H9 (cell line): ENCODE results near the gene ETFA. TPM values are rescaled to one million over a fixed set of nuclear protein-coding genes. Genes with fewer than 3 reads are reported as not detected.

Experiments
- DNase-seq: peaks from one replicate; pipeline ENCODE4 v3.0.0-alpha.2; 2017
- H2AFZ ChIP-seq: one replicate; pipeline ENCODE4 v1.6.1; 2013; ENCODE audit warnings: mild to moderate bottlenecking, low read length, control low read depth, moderate library complexity
- H2AK5ac ChIP-seq: 2 replicates; pipeline ENCODE4 v1.6.1; 2013; ENCODE audit warnings: low read length, control low read depth, mixed read lengths; ENCODE audit not compliant: insufficient read length
- H2BK120ac ChIP-seq: one replicate; pipeline ENCODE4 v1.6.1; 2013; ENCODE audit warnings: low read depth, mild to moderate bottlenecking, low read length, control low read depth, inconsistent platforms; ENCODE audit not compliant: poor library complexity, severe bottlenecking
- H2BK12ac ChIP-seq: 2 replicates; pipeline ENCODE4 v1.6.1; 2013; ENCODE audit warnings: low read length, control low read depth, mixed read lengths, low read depth; ENCODE audit not compliant: insufficient read length
- H2BK15ac ChIP-seq: 2 replicates; pipeline ENCODE4 v1.6.1; 2013; ENCODE audit warnings: low read depth, low read length, control low read depth
- H2BK20ac ChIP-seq: one replicate; pipeline ENCODE4 v1.6.1; 2013; ENCODE audit warnings: low read depth, mild to moderate bottlenecking, low read length, control low read depth, inconsistent platforms; ENCODE audit not compliant: poor library complexity, severe bottlenecking
- H2BK5ac ChIP-seq: 2 replicates; pipeline ENCODE4 v1.6.1; 2013; ENCODE audit warnings: low read length, control low read depth, mixed read lengths; ENCODE audit not compliant: insufficient read length
- H3K14ac ChIP-seq: 2 replicates; pipeline ENCODE4 v1.6.1; 2013; ENCODE audit warnings: low read length, control low read depth; ENCODE audit not compliant: insufficient read depth
- H3K18ac ChIP-seq: 2 replicates; pipeline ENCODE4 v1.6.1; 2013; ENCODE audit warnings: low read depth, mild to moderate bottlenecking, mixed read lengths, low read length, control low read depth; ENCODE audit not compliant: insufficient read length
- H3K23ac ChIP-seq: 2 replicates; pipeline ENCODE4 v1.6.1; 2013; ENCODE audit warnings: low read length, control low read depth, mixed read lengths, low read depth; ENCODE audit not compliant: insufficient read length
- H3K23me2 ChIP-seq: 2 replicates; pipeline ENCODE4 v1.6.1; 2013; ENCODE audit warnings: low read depth, mild to moderate bottlenecking, mixed read lengths, low read length, control low read depth; ENCODE audit not compliant: insufficient read length, poor library complexity, severe bottlenecking
- H3K27ac ChIP-seq: 2 replicates; pipeline ENCODE4 v1.5.1; 2013; ENCODE audit warnings: low read length, control low read depth, mixed read lengths, low read depth; ENCODE audit not compliant: insufficient read length
- H3K27me3 ChIP-seq: 2 replicates; pipeline ENCODE4 v1.6.1; 2013; ENCODE audit warnings: low read length, control low read depth, inconsistent platforms; ENCODE audit not compliant: insufficient read depth
- H3K4ac ChIP-seq: 2 replicates; pipeline ENCODE4 v1.6.1; 2013; ENCODE audit warnings: low read depth, mild to moderate bottlenecking, control low read depth, inconsistent platforms, low read length, moderate library complexity
- H3K4me1 ChIP-seq: 2 replicates; pipeline ENCODE4 v1.6.1; 2013; ENCODE audit warnings: low read length, control low read depth, inconsistent platforms; ENCODE audit not compliant: insufficient read depth
- H3K4me2 ChIP-seq: 2 replicates; pipeline ENCODE4 v1.6.1; 2013; ENCODE audit warnings: low read length, control low read depth, mixed read lengths; ENCODE audit not compliant: insufficient read length, insufficient read depth
- H3K56ac ChIP-seq: 2 replicates; pipeline ENCODE4 v1.6.1; 2013; ENCODE audit warnings: low read depth, mild to moderate bottlenecking, mixed read lengths, low read length, control low read depth; ENCODE audit not compliant: insufficient read length
- H3K79me1 ChIP-seq: 2 replicates; pipeline ENCODE4 v1.6.1; 2013; ENCODE audit warnings: low read depth, mild to moderate bottlenecking, moderate library complexity, low read length, control low read depth, inconsistent platforms; ENCODE audit not compliant: insufficient read depth, poor library complexity, severe bottlenecking
- H3K79me2 ChIP-seq: 2 replicates; pipeline ENCODE4 v1.6.1; 2013; ENCODE audit warnings: low read length, control low read depth, inconsistent platforms; ENCODE audit not compliant: insufficient read depth
- H3K9ac ChIP-seq: 2 replicates; pipeline ENCODE4 v1.6.1; 2013; ENCODE audit warnings: low read length, control low read depth, mixed read lengths; ENCODE audit not compliant: insufficient read length; ENCODE audit errors: extremely low read depth
- H3K9me3 ChIP-seq: one replicate; pipeline ENCODE4 v1.6.1; 2013; ENCODE audit warnings: low read depth, low read length, inconsistent platforms; ENCODE audit not compliant: control insufficient read depth
- H3T11ph ChIP-seq: one replicate; pipeline ENCODE4 v1.6.1; 2013; ENCODE audit warnings: mild to moderate bottlenecking, low read length, control low read depth, inconsistent platforms
- H4K20me1 ChIP-seq: one replicate; pipeline ENCODE4 v1.6.1; 2013; ENCODE audit not compliant: control insufficient read depth, insufficient read length, insufficient read depth
- H4K5ac ChIP-seq: 2 replicates; pipeline ENCODE4 v1.6.1; 2013; ENCODE audit warnings: low read depth, mild to moderate bottlenecking, mixed read lengths, low read length, control low read depth; ENCODE audit not compliant: insufficient read length
- H4K8ac ChIP-seq: replicated peaks from 2 replicates; pipeline ENCODE4 v1.6.1; 2013; ENCODE audit warnings: low read length, control low read depth, mixed read lengths, low read depth; ENCODE audit not compliant: insufficient read length
- H4K91ac ChIP-seq: 2 replicates; pipeline ENCODE4 v1.6.1; 2013; ENCODE audit warnings: low read depth, mild to moderate bottlenecking, moderate library complexity, mixed read lengths, low read length, control low read depth; ENCODE audit not compliant: insufficient read length
- H3K27ac Mint-ChIP-seq, 3 experiments: 2 replicates in 2 of 3; 3 replicates in 1 of 3; pipeline ENCODE4 v1.8.0; 2020 to 2021; ENCODE audit warnings: mixed read lengths in 3 of 3, mild to moderate bottlenecking in 1 of 3, moderate library complexity in 1 of 3
- H3K27me3 Mint-ChIP-seq: 2 replicates; pipeline ENCODE4 v1.8.0; 2021; ENCODE audit warnings: low read depth, mild to moderate bottlenecking, moderate library complexity, mixed read lengths
- H3K36me3 Mint-ChIP-seq, 3 experiments: 2 replicates in 2 of 3; 3 replicates in 1 of 3; pipeline ENCODE4 v1.8.0; 2020 to 2021; ENCODE audit warnings: low read depth in 3 of 3, mixed read lengths in 3 of 3; ENCODE audit not compliant: insufficient read depth in 1 of 3
- H3K4me1 Mint-ChIP-seq, 2 experiments: 2 replicates each; pipeline ENCODE4 v1.8.0; 2020; ENCODE audit warnings: mixed read lengths in 2 of 2
- H3K4me3 Mint-ChIP-seq, 2 experiments: 2 replicates in 1 of 2; 3 replicates in 1 of 2; pipeline ENCODE4 v1.8.0; 2020 to 2021; ENCODE audit warnings: mild to moderate bottlenecking in 2 of 2, mixed read lengths in 2 of 2, moderate library complexity in 1 of 2
- H3K9me3 Mint-ChIP-seq, 2 experiments: 2 replicates in 1 of 2; 3 replicates in 1 of 2; pipeline ENCODE4 v1.8.0; 2020; ENCODE audit warnings: mild to moderate bottlenecking in 2 of 2, mixed read lengths in 2 of 2, moderate library complexity in 1 of 2
- WGBS: extraction: QIAGEN DNeasy Blood & Tissue Kit; methylation state at CpG from one replicate; pipeline ENCODE4 v1.1.7; 2013; ENCODE audit warnings: missing lambda C conversion rate, low lambda C conversion rate, mixed read lengths; ENCODE audit not compliant: insufficient read length; ENCODE audit errors: extremely low coverage; 5-methylcytosine and 5-hydroxymethylcytosine counted together
- total RNA-seq: library from RNA; stranded (reverse); gene quantifications from 2 replicates; pipeline ENCODE4 v1.2.1, GENCODE V29; 2021
- TF ChIP-seq, protein P1 (sequence below): fragments of 200-600 bp; sonication (generic); conservative IDR thresholded peaks from 3 replicates; pipeline ENCODE4 v1.8.0; 2021; ENCODE audit warnings: antibody characterized with exemption, mild to moderate bottlenecking

Gene ETFA
- total RNA-seq, 1 experiment from 2014 or later: 109 TPM

DNA sequence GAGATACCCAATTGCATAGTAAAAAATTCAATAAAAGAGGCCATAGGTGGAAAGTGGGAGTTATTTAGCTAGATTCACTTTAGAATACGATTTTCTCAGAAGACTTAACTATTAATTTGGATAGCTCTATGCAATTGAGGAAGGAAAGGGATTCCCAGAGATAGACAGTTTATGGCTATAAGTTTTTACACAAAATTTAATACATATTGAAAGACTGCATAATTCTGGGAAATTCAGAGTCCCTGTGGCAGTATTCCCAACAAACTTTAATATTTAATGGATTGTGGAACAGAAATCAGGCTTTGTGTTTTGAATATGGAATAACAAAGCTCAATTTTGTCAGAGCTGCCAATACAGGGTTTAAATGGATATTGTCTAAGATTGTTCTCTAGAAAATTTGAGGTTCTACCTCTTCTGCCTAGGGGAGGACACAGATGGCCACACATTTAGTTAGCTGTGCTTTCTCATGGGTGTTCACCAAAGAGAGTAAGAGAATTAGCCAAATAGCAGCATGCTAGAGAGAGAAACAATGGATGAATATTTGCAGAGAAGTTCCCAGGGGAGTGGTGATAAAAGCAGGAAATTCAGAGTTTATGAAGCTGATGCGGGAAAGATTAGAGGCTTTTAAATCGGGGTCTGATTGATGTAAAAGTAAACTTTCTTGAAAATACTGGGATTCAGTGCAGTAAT is 33.8 kb upstream of the ETFA start:
- TF ChIP-seq, protein P1, sequence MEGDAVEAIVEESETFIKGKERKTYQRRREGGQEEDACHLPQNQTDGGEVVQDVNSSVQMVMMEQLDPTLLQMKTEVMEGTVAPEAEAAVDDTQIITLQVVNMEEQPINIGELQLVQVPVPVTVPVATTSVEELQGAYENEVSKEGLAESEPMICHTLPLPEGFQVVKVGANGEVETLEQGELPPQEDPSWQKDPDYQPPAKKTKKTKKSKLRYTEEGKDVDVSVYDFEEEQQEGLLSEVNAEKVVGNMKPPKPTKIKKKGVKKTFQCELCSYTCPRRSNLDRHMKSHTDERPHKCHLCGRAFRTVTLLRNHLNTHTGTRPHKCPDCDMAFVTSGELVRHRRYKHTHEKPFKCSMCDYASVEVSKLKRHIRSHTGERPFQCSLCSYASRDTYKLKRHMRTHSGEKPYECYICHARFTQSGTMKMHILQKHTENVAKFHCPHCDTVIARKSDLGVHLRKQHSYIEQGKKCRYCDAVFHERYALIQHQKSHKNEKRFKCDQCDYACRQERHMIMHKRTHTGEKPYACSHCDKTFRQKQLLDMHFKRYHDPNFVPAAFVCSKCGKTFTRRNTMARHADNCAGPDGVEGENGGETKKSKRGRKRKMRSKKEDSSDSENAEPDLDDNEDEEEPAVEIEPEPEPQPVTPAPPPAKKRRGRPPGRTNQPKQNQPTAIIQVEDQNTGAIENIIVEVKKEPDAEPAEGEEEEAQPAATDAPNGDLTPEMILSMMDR: no peak
- H3K9me3 Mint-ChIP-seq: peaks cover 3 to 6% of the 10 kb centered on the region in 2 experiments; a peak in 4 of 5 replicates
- Histone ChIP-seq H3T11ph (no peak overlapping the region), H2AK5ac (no peak overlapping the region), H3K79me1 (no peaks in the 10 kb centered on the region), H3K56ac (no peak overlapping the region), H4K5ac (no peak overlapping the region), H3K4ac (no peak overlapping the region), H3K9me3 (no peaks in the 10 kb centered on the region), H2AFZ (no peak overlapping the region), H2BK15ac (no peak overlapping the region), H3K23ac (no peak overlapping the region), H2BK12ac (no peak overlapping the region), H3K18ac (no peak overlapping the region), H3K9ac (no peak overlapping the region), H2BK120ac (no peak overlapping the region), H3K79me2 (no peaks in the 10 kb centered on the region), H2BK5ac (no peak overlapping the region), H3K23me2 (peaks cover 13% of the 10 kb centered on the region), H3K14ac (no peak overlapping the region), H4K91ac (no peak overlapping the region), H4K20me1 (no peaks in the 10 kb centered on the region), H4K8ac (no peak overlapping the region), H3K27ac (no peak overlapping the region), H3K27me3 (peaks cover 64% of the 10 kb centered on the region), H3K4me1 (no peaks in the 10 kb centered on the region), H3K4me2 (peak overlapping the region; percentile 15), H2BK20ac (no peak overlapping the region)
- peaks cover 97% of the 10 kb centered on the region for H3K27me3 Mint-ChIP-seq
- 0 out of 7 replicates have a peak, but pooled peaks cover 0 to 2% (median 0%) of the 10 kb centered on the region in 3 experiments for H3K36me3 Mint-ChIP-seq
- no peak for DNase-seq
- WGBS: no CpG with 5 or more reads among the region's 3 CpGs
- H3K27ac Mint-ChIP-seq: no peak overlapping the region
- peak overlapping the region; percentile 50 to 77; a peak in 4 of 5 replicates for H3K4me3 Mint-ChIP-seq
- H3K4me1 Mint-ChIP-seq: peaks cover 18 to 34% of the 10 kb centered on the region in 2 experiments
